ACC112 (cell line): ENCODE measurements around the gene HEPN1.

Experiments
- H2AFZ ChIP-seq: fragments of 200-600 bp; sonication (generic); one replicate; pipeline ENCODE4 v1.6.0; 2017; ENCODE audit warnings: antibody characterized with exemption, low read length; ENCODE audit not compliant: unreplicated experiment
- H3K27ac ChIP-seq: fragments of 200-600 bp; sonication (generic); 2 replicates; pipeline ENCODE4 v1.5.1; 2014; ENCODE audit warnings: low read depth, mild to moderate bottlenecking, antibody characterized with exemption, low read length, moderate library complexity
- H3K27me3 ChIP-seq: fragments of 200-600 bp; sonication (generic); 2 replicates; pipeline ENCODE4 v1.6.1; 2014; ENCODE audit warnings: mild to moderate bottlenecking, antibody characterized with exemption, low read length, moderate library complexity, mixed read lengths; ENCODE audit not compliant: insufficient read depth
- H3K36me3 ChIP-seq: fragments of 200-600 bp; sonication (generic); 2 replicates; pipeline ENCODE4 v1.6.1; 2016; ENCODE audit warnings: mild to moderate bottlenecking, antibody characterized with exemption, low read length, moderate library complexity, mixed read lengths; ENCODE audit not compliant: insufficient read depth
- H3K4me1 ChIP-seq: fragments of 200-600 bp; sonication (generic); one replicate; pipeline ENCODE4 v1.6.1; 2016; ENCODE audit warnings: low read length, mixed read lengths; ENCODE audit not compliant: insufficient read depth, unreplicated experiment, control insufficient read depth
- H3K4me3 ChIP-seq: fragments of 200-600 bp; sonication (generic); 2 replicates; pipeline ENCODE4 v1.5.1; 2014; ENCODE audit warnings: mild to moderate bottlenecking, low read depth, low read length
- H3K79me2 ChIP-seq: fragments of 200-600 bp; sonication (generic); one replicate; pipeline ENCODE4 v1.6.0; 2016; ENCODE audit warnings: low read length; ENCODE audit not compliant: control insufficient read depth, unreplicated experiment, insufficient read depth

HEPN1 gene

GRCh38 chr11:124893781-124894401 is 25.2 kb upstream of the HEPN1 start:
- H3K79me2 ChIP-seq = no peaks in the 10 kb centered on the region
- H2AFZ ChIP-seq = no peak overlapping the region

GRCh38 chr11:124894606-124895430 is 24.2 kb upstream of the HEPN1 start:
- H3K27me3 ChIP-seq = no peaks in the 10 kb centered on the region
- no peak overlapping the region for H2AFZ ChIP-seq
- no peak overlapping the region for H3K4me3 ChIP-seq
- H3K36me3 ChIP-seq = no peaks in the 10 kb centered on the region
- peaks cover 31% of the 10 kb centered on the region for H3K4me1 ChIP-seq
- no peaks in the 10 kb centered on the region for H3K79me2 ChIP-seq
- no peak overlapping the region for H3K27ac ChIP-seq

More at GRCh38 chr11:124893781-124894401, 25.2 kb upstream of the HEPN1 start:
- no peak overlapping the region for H3K27ac ChIP-seq
- H3K4me1 ChIP-seq = peaks cover 22% of the 10 kb centered on the region
- no peak overlapping the region for H3K4me3 ChIP-seq
- no peaks in the 10 kb centered on the region for H3K36me3 ChIP-seq
- no peaks in the 10 kb centered on the region for H3K27me3 ChIP-seq

- Histone ChIP-seq H3K4me1 (peaks cover 37% of the 10 kb centered on the region), H3K27ac (no peak overlapping the region), H3K4me3 (no peak overlapping the region), H3K36me3 (no peaks in the 10 kb centered on the region), H3K79me2 (no peaks in the 10 kb centered on the region), H3K27me3 (no peaks in the 10 kb centered on the region), H2AFZ (no peak overlapping the region)
These were observed 23.5 kb upstream of the HEPN1 start for GRCh38 chr11:124895471-124895971.

GRCh38 chr11:124896071-124896750 is 22.8 kb upstream of the HEPN1 start:
- Histone ChIP-seq H3K4me3 (no peak overlapping the region), H3K4me1 (peaks cover 43% of the 10 kb centered on the region), H3K79me2 (no peaks in the 10 kb centered on the region), H3K27me3 (no peaks in the 10 kb centered on the region), H2AFZ (no peak overlapping the region), H3K36me3 (no peaks in the 10 kb centered on the region), H3K27ac (no peak overlapping the region)

- Histone ChIP-seq H3K4me1 (peaks cover 48% of the 10 kb centered on the region), H3K4me3 (no peak overlapping the region), H3K27ac (no peak overlapping the region; the same call in 1 of the 2 replicates), H3K36me3 (no peaks in the 10 kb centered on the region), H3K79me2 (no peaks in the 10 kb centered on the region), H2AFZ (no peak overlapping the region), H3K27me3 (no peaks in the 10 kb centered on the region)
These were observed 22.1 kb upstream of the HEPN1 start for GRCh38 chr11:124896821-124897391.

- Histone ChIP-seq H3K27ac (peak within 1 kb of the TSS; percentile 86), H2AFZ (peak within 1 kb of the TSS; percentile 27), H3K36me3 (no peaks in the 10 kb centered on the region), H3K79me2 (no peaks in the 10 kb centered on the region), H3K4me3 (0 out of 2 replicates have a peak within 1 kb of the TSS, but pooled peaks have one; percentile 4), H3K27me3 (no peaks in the 10 kb centered on the region), H3K4me1 (peaks cover 50% of the 10 kb centered on the region)
These were observed 21.3 kb upstream of the HEPN1 start, which contains the start of gene ROBO4 for GRCh38 chr11:124897674-124898262. Gene ROBO4 (minus strand): TSS chr11:124897865. CDS start chr11:124897795, 70 bp downstream.

GRCh38 chr11:124898263-124898680 is 20.8 kb upstream of the HEPN1 start:
- no peaks in the 10 kb centered on the region for H3K27me3 ChIP-seq
- H3K4me3 ChIP-seq = 0 out of 2 replicates have a peak overlapping the region, but pooled peaks have one; percentile 4
- peaks cover 55% of the 10 kb centered on the region for H3K4me1 ChIP-seq
- peak overlapping the region; percentile 86 for H3K27ac ChIP-seq
- no peaks in the 10 kb centered on the region for H3K79me2 ChIP-seq
- no peaks in the 10 kb centered on the region for H3K36me3 ChIP-seq
- H2AFZ ChIP-seq = peak overlapping the region; percentile 27

- Histone ChIP-seq H3K36me3 (no peaks in the 10 kb centered on the region), H3K79me2 (no peaks in the 10 kb centered on the region), H3K27me3 (no peaks in the 10 kb centered on the region), H3K4me3 (0 out of 2 replicates have a peak overlapping the region, but pooled peaks have one; percentile 4), H3K4me1 (peaks cover 57% of the 10 kb centered on the region), H3K27ac (peak overlapping the region; percentile 86), H2AFZ (peak overlapping the region; percentile 27)
These were observed 20.3 kb upstream of the HEPN1 start for GRCh38 chr11:124898711-124899110.

GRCh38 chr11:124899383-124900145 is 19.5 kb upstream of the HEPN1 start:
- no peaks in the 10 kb centered on the region for H3K79me2 ChIP-seq
- H3K36me3 ChIP-seq = no peaks in the 10 kb centered on the region
- H3K27ac ChIP-seq = peak overlapping the region; percentile 86
- H3K4me1 ChIP-seq = peaks cover 57% of the 10 kb centered on the region
- H3K27me3 ChIP-seq = no peaks in the 10 kb centered on the region
- H3K4me3 ChIP-seq = no peak overlapping the region; the same call in 1 of the 2 replicates
- no peak overlapping the region for H2AFZ ChIP-seq
